Measurements from ENCODE around the gene KPNA4.

The KPNA4 gene

GRCh38 chr3:160557571-160557970 lies 7.8 kb downstream of the KPNA4 start:
- peaks cover 71% of the 10 kb centered on the region for H4K20me1 ChIP-seq (ENCODE audit: insufficient read depth, low read length)
- ATAC-seq (ENCODE audit: insufficient read depth, low read depth), result no peak
- peaks cover 3% of the 10 kb centered on the region; the same call in 1 of the 2 replicates for H3K36me3 ChIP-seq (ENCODE audit: insufficient read depth, low read length)

GRCh38 chr3:160556141-160556540 lies 9.2 kb downstream of the KPNA4 start:
- Histone ChIP-seq H3K4me3 (ENCODE audit: low read depth in 1 of 2, low read length in 2 of 2) (no peak overlapping the region), H3K36me3 (ENCODE audit: insufficient read depth, low read length) (no peaks in the 10 kb centered on the region), H3K9ac (ENCODE audit: low read depth, low read length) (no peak overlapping the region), H3K27me3 (ENCODE audit: insufficient read depth, low read length, poor library complexity) (no peaks in the 10 kb centered on the region), H3K9me3 (ENCODE audit: insufficient read depth, low read length, severe bottlenecking) (no peaks in the 10 kb centered on the region), H2AFZ (ENCODE audit: low read depth, low read length) (no peak overlapping the region), H3K4me1 (ENCODE audit: insufficient read depth, low read length) (peaks cover 2% of the 10 kb centered on the region; the same call in 1 of the 2 replicates), H3K27ac (ENCODE audit: low read length) (no peak overlapping the region), H4K20me1 (ENCODE audit: insufficient read depth, low read length) (peaks cover 62% of the 10 kb centered on the region), H3K4me2 (ENCODE audit: insufficient read depth, low read length) (no peak overlapping the region), H3K79me2 (ENCODE audit: insufficient read depth, low read length) (peaks cover 100% of the 10 kb centered on the region)
- TF ChIP-seq CTCF (IDR thresholded peaks at IDR 0.05; ENCODE audit: borderline replicate concordance, extremely low read depth, low read length, poor library complexity, severe bottlenecking) (no peak), EZH2 (IDR thresholded peaks at IDR 0.05; ENCODE audit: borderline replicate concordance, low read depth, low read length, severe bottlenecking) (no peak)
- ATAC-seq (ENCODE audit: insufficient read depth, low read depth) (no peak), DNase-seq (no peak)

More at GRCh38 chr3:160557571-160557970, 7.8 kb downstream of the KPNA4 start:
- H3K27ac ChIP-seq (ENCODE audit: low read length), result no peak overlapping the region
- H3K9ac ChIP-seq (ENCODE audit: low read depth, low read length), result no peak overlapping the region
- H3K9me3 ChIP-seq (ENCODE audit: insufficient read depth, low read length, severe bottlenecking), result no peaks in the 10 kb centered on the region
- DNase-seq, result no peak
- no peak overlapping the region for H2AFZ ChIP-seq (ENCODE audit: low read depth, low read length)
- no peaks in the 10 kb centered on the region for H3K27me3 ChIP-seq (ENCODE audit: insufficient read depth, low read length, poor library complexity)
- H3K79me2 ChIP-seq (ENCODE audit: insufficient read depth, low read length), result peaks cover 100% of the 10 kb centered on the region
- H3K4me1 ChIP-seq (ENCODE audit: insufficient read depth, low read length), result peaks cover 16% of the 10 kb centered on the region
- H3K4me3 ChIP-seq (ENCODE audit: low read depth in 1 of 2, low read length in 2 of 2), result no peak overlapping the region
- TF ChIP-seq EZH2 (IDR thresholded peaks at IDR 0.05; ENCODE audit: borderline replicate concordance, low read depth, low read length, severe bottlenecking) (no peak), CTCF (IDR thresholded peaks at IDR 0.05; ENCODE audit: borderline replicate concordance, extremely low read depth, low read length, poor library complexity, severe bottlenecking) (no peak)
- no peak overlapping the region for H3K4me2 ChIP-seq (ENCODE audit: insufficient read depth, low read length)

- DNase-seq, result no peak
- no peaks in the 10 kb centered on the region for H3K4me1 ChIP-seq (ENCODE audit: insufficient read depth, low read length)
- H4K20me1 ChIP-seq (ENCODE audit: insufficient read depth, low read length), result peaks cover 68% of the 10 kb centered on the region
- H3K36me3 ChIP-seq (ENCODE audit: insufficient read depth, low read length), result no peaks in the 10 kb centered on the region; the same call in 1 of the 2 replicates
- H3K9me3 ChIP-seq (ENCODE audit: insufficient read depth, low read length, severe bottlenecking), result no peaks in the 10 kb centered on the region
- no peak for ATAC-seq (ENCODE audit: insufficient read depth, low read depth)
- H3K4me2 ChIP-seq (ENCODE audit: insufficient read depth, low read length), result no peak overlapping the region
- no peak overlapping the region for H3K9ac ChIP-seq (ENCODE audit: low read depth, low read length)
- H3K27ac ChIP-seq (ENCODE audit: low read length), result no peak overlapping the region
- TF ChIP-seq EZH2 (IDR thresholded peaks at IDR 0.05; ENCODE audit: borderline replicate concordance, low read depth, low read length, severe bottlenecking), result no peak
- TF ChIP-seq CTCF (IDR thresholded peaks at IDR 0.05; ENCODE audit: borderline replicate concordance, extremely low read depth, low read length, poor library complexity, severe bottlenecking), result no peak
- peaks cover 100% of the 10 kb centered on the region for H3K79me2 ChIP-seq (ENCODE audit: insufficient read depth, low read length)
- H3K4me3 ChIP-seq (ENCODE audit: low read depth in 1 of 2, low read length in 2 of 2), result no peak overlapping the region
- H2AFZ ChIP-seq (ENCODE audit: low read depth, low read length), result no peak overlapping the region
- H3K27me3 ChIP-seq (ENCODE audit: insufficient read depth, low read length, poor library complexity), result no peaks in the 10 kb centered on the region
Measured at GRCh38 chr3:160554980-160555379, 10.4 kb downstream of the KPNA4 start.

- DNase-seq (no peak), ATAC-seq (ENCODE audit: insufficient read depth, low read depth) (no peak)
- no peak overlapping the region for H3K27ac ChIP-seq (ENCODE audit: low read length)
- H4K20me1 ChIP-seq (ENCODE audit: insufficient read depth, low read length), result peaks cover 65% of the 10 kb centered on the region
- H3K4me1 ChIP-seq (ENCODE audit: insufficient read depth, low read length), result no peaks in the 10 kb centered on the region
- H3K27me3 ChIP-seq (ENCODE audit: insufficient read depth, low read length, poor library complexity), result no peaks in the 10 kb centered on the region
- no peak overlapping the region for H3K9ac ChIP-seq (ENCODE audit: low read depth, low read length)
- H3K79me2 ChIP-seq (ENCODE audit: insufficient read depth, low read length), result peaks cover 100% of the 10 kb centered on the region
- no peak overlapping the region for H3K4me2 ChIP-seq (ENCODE audit: insufficient read depth, low read length)
- no peaks in the 10 kb centered on the region; the same call in 1 of the 2 replicates for H3K36me3 ChIP-seq (ENCODE audit: insufficient read depth, low read length)
- no peak overlapping the region for H2AFZ ChIP-seq (ENCODE audit: low read depth, low read length)
- H3K4me3 ChIP-seq (ENCODE audit: low read depth in 1 of 2, low read length in 2 of 2), result no peak overlapping the region
- TF ChIP-seq CTCF (IDR thresholded peaks at IDR 0.05; ENCODE audit: borderline replicate concordance, extremely low read depth, low read length, poor library complexity, severe bottlenecking), result no peak
- TF ChIP-seq EZH2 (IDR thresholded peaks at IDR 0.05; ENCODE audit: borderline replicate concordance, low read depth, low read length, severe bottlenecking), result no peak
- no peaks in the 10 kb centered on the region for H3K9me3 ChIP-seq (ENCODE audit: insufficient read depth, low read length, severe bottlenecking)
Measured at GRCh38 chr3:160553827-160554226, 11.5 kb downstream of the KPNA4 start.
